Panc1 (cell line): ENCODE data around the gene SIK3. TPM values are rescaled to one million over a fixed set of nuclear protein-coding genes. Genes with fewer than 3 reads are reported as not detected.

Experiments
- ATAC-seq: fragments of 200-7000 bp; cut with Tn5 transposase; 2 replicates; pipeline ENCODE4 v1.9.1; 2020; ENCODE audit warnings: mild to moderate bottlenecking, moderate library complexity
- BruUV-seq: library from RNA; stranded (reverse); fragments of 400-500 nt; replicated peaks from 2 replicates; lab custom pipeline; 2021; lab: Mats Ljungman, UMichigan
- CTCF ChIA-PET: fragments of 300-600 bp; sonication (Branson Sonifier 250); formaldehyde crosslinking; loops from one replicate; lab custom pipeline; 2022; ENCODE audit warnings: antibody characterized with exemption; lab: Charles Lee
- POLR2A ChIA-PET: fragments of 300-600 bp; sonication (Branson Sonifier 250); formaldehyde crosslinking; loops from one replicate; lab custom pipeline; 2022; ENCODE audit warnings: antibody characterized with exemption; lab: Charles Lee
- DNase-seq: peaks from one replicate; pipeline ENCODE4 v3.0.0-alpha.2; 2010; ENCODE audit warnings: low read depth, low spot score
- H3K27ac ChIP-seq: 2 replicates; pipeline ENCODE4 v1.5.1; 2011; ENCODE audit warnings: mild to moderate bottlenecking, low read length, inconsistent platforms
- H3K27me3 ChIP-seq: fragments of 200-500 bp; sonication (Bioruptor generic); 2 replicates; pipeline ENCODE4 v1.6.0; 2014; ENCODE audit warnings: low read length, inconsistent platforms; ENCODE audit not compliant: control insufficient read depth, insufficient read depth
- H3K36me3 ChIP-seq: fragments of 200-500 bp; sonication (Bioruptor generic); 2 replicates; pipeline ENCODE4 v1.5.1; 2014; ENCODE audit warnings: inconsistent platforms, mild to moderate bottlenecking, low read length, moderate library complexity; ENCODE audit not compliant: control insufficient read depth, insufficient read depth
- H3K4me1 ChIP-seq: 2 replicates; pipeline ENCODE4 v1.5.1; 2011; ENCODE audit warnings: inconsistent platforms, mild to moderate bottlenecking, low read length, moderate library complexity; ENCODE audit not compliant: control insufficient read depth, insufficient read depth
- H3K4me3 ChIP-seq, 2 experiments: 2 replicates each; pipeline ENCODE4 v1.5.1; 2011 to 2012; ENCODE audit warnings: low read depth in 2 of 2, low read length in 2 of 2, mild to moderate bottlenecking in 2 of 2, inconsistent platforms in 1 of 2, moderate library complexity in 1 of 2
- H3K9me3 ChIP-seq: fragments of 200-500 bp; sonication (Bioruptor generic); 2 replicates; pipeline ENCODE4 v1.5.1; 2014; ENCODE audit warnings: low read depth, mild to moderate bottlenecking, inconsistent platforms, low read length, moderate library complexity; ENCODE audit not compliant: control insufficient read depth, insufficient read depth
- CTCF ChIP-seq: fragments of 450-650 bp; IDR thresholded peaks from 2 replicates; pipeline ENCODE4 v1.5.1; 2017; ENCODE audit warnings: mild to moderate bottlenecking
- POLR2AphosphoS5 ChIP-seq: IDR thresholded peaks from 2 replicates; pipeline ENCODE4 v1.6.1; 2012; ENCODE audit warnings: mild to moderate bottlenecking, low read depth, low read length, moderate library complexity
- REST ChIP-seq, 2 experiments: IDR thresholded peaks; 2 replicates each; pipeline ENCODE4 v1.6.1; 2011 to 2012; ENCODE audit warnings: low read depth in 2 of 2, control low read depth in 1 of 2, low read length in 1 of 2, mild to moderate bottlenecking in 1 of 2, moderate library complexity in 1 of 2; ENCODE audit not compliant: insufficient read depth in 1 of 2
- SIN3A ChIP-seq: IDR thresholded peaks from 2 replicates; pipeline ENCODE4 v1.6.1; 2012; ENCODE audit warnings: low read depth, mild to moderate bottlenecking, low read length, moderate library complexity, borderline replicate concordance; ENCODE audit not compliant: insufficient read depth
- TCF7L2 ChIP-seq: IDR thresholded peaks from 2 replicates; pipeline ENCODE4 v1.6.1; 2011; ENCODE audit warnings: mild to moderate bottlenecking, low read depth, low read length, inconsistent platforms
- in situ Hi-C: cut with HindIII; loops from 2 replicates; pipeline ENCODE4 v1.10.0; 2016; ENCODE audit warnings: low sequenced_read_pairs, low pct_unique_long_range_greater_than_20kb
- intact Hi-C: fragments of 100-400 bp; cut with micrococcal nuclease; formaldehyde crosslinking; loops from one replicate; pipeline ENCODE4 v1.10.0; 2022; ENCODE audit not compliant: unreplicated experiment
- total RNA-seq: library from RNA; stranded (reverse); gene quantifications from one replicate; pipeline ENCODE4 v1.2.1, GENCODE V29; 2021; ENCODE audit not compliant: unreplicated experiment

Gene SIK3
- total RNA-seq, 1 experiment from 2014 or later, result 39.7 TPM

- H3K4me3 ChIP-seq, result no peak overlapping the region
- CTCF ChIA-PET, result no interaction called here
- ATAC-seq (no peak), DNase-seq (no peak)
- H3K4me1 ChIP-seq, result peaks cover 4% of the 10 kb centered on the region; the same call in 1 of the 2 replicates
- no peaks in the 10 kb centered on the region; the same call in 1 of the 2 replicates for H3K36me3 ChIP-seq
- no peak overlapping the region for H3K27ac ChIP-seq
- no peaks in the 10 kb centered on the region for H3K27me3 ChIP-seq
- H3K9me3 ChIP-seq, result no peaks in the 10 kb centered on the region
- no peak for TF ChIP-seq TCF7L2
- no peak for TF ChIP-seq POLR2AphosphoS5
- TF ChIP-seq REST (IDR thresholded peaks at IDR 0.05; ENCODE audit: insufficient read depth in 1 of 2, low read depth in 2 of 2, low read length in 1 of 2), result no peak
- no peak for TF ChIP-seq CTCF
- TF ChIP-seq SIN3A, result no peak
- POLR2A ChIA-PET, result interaction anchor here (0.8 kb wide), 1 partner anchor 16 kb away, joined by 4 read pairs; no protein-coding TSS in a partner anchor
- BruUV-seq, result no TSS peak
- intact Hi-C loops (no loop called here), in situ Hi-C loops (no loop called here)
Measured at GRCh38 chr11:116840746-116841296, 257.4 kb downstream of the SIK3 start.

DNA sequence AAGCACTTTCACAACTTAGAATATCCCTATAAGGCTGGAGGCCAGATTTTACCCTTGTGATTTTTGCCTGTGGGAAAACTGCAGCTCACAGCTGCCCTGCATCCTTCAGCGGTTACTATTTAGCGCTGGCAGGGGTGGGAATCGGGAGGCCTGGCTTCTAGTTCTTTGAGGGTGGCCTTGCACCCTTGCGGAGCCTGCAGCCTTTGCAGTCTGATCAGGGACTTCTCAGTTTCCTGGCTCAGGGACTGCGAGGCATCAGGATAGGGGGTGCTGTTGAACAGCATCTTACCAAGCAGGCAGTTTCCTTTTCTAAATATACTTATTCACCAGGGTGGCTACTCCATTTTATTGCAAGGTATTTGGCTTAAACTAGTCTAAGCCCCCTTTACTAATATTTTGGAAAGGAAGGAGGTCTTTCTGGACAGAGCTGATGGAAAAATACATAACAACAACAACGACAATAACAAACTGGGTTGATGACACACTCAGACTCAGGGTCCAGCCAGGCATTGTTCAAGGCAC, 257.9 kb downstream of the SIK3 start:
- H3K4me3 ChIP-seq, result no peak overlapping the region
- CTCF ChIA-PET, result no interaction called here
- TF ChIP-seq CTCF (no peak; the same call in 1 of the 2 replicates), TCF7L2 (no peak), POLR2AphosphoS5 (no peak), REST (IDR thresholded peaks at IDR 0.05; ENCODE audit: insufficient read depth in 1 of 2, low read depth in 2 of 2, low read length in 1 of 2) (no peak), SIN3A (no peak)
- peaks cover 4% of the 10 kb centered on the region; the same call in 1 of the 2 replicates for H3K4me1 ChIP-seq
- DNase-seq (no peak), ATAC-seq (no peak)
- BruUV-seq, result no TSS peak
- in situ Hi-C loops (no loop called here), intact Hi-C loops (no loop called here)
- H3K36me3 ChIP-seq, result no peaks in the 10 kb centered on the region; the same call in 1 of the 2 replicates
- POLR2A ChIA-PET, result interaction anchor here (0.8 kb wide), 1 partner anchor 16 kb away, joined by 4 read pairs; no protein-coding TSS in a partner anchor
- H3K9me3 ChIP-seq, result no peaks in the 10 kb centered on the region
- H3K27ac ChIP-seq, result no peak overlapping the region
- no peaks in the 10 kb centered on the region for H3K27me3 ChIP-seq
